Pancreas (tissue), 10 donors: ENCODE measurements around the gene TMEM212. TPM values are rescaled to one million over a fixed set of nuclear protein-coding genes. Genes with fewer than 3 reads are reported as not detected.
A peak's percentile ranks its signal among the peaks of the same experiment; 100 is the strongest.

Experiments
- ATAC-seq, 4 donors: fragments of 200-7000 bp; cut with Tn5 transposase; one replicate each; pipeline versions ENCODE4 v1.8.0 to v1.9.1; 2020; ENCODE audit warnings: mild to moderate bottlenecking in 4 of 4, moderate library complexity in 4 of 4
- DNase-seq, 6 donors: peaks; one replicate each; pipeline ENCODE4 v3.0.0-alpha.2; 2020
- FAIRE-seq: peaks from 2 replicates; lab custom pipeline; 2012; peaks lifted over from hg19 to GRCh38; lab: Jason Lieb, UNC
- H3K27ac ChIP-seq, 4 donors: fragments of 200-600 bp; sonication (generic); 1 replicate in 3 of 4; 2 replicates in 1 of 4; pipeline versions ENCODE4 v1.5.0 to v1.8.0; 2020
- H3K27me3 ChIP-seq, 4 donors: fragments of 200-600 bp; one replicate each; pipeline ENCODE4 v1.8.0; 2021
- H3K36me3 ChIP-seq, 3 donors: fragments of 200-600 bp; sonication (generic) in 1 of 3; one replicate each; pipeline versions ENCODE4 v1.5.0 to v1.8.0; 2020 to 2021
- H3K4me1 ChIP-seq, 3 donors: fragments of 200-600 bp; one replicate each; pipeline ENCODE4 v1.8.0; 2021
- H3K4me3 ChIP-seq, 4 donors: fragments of 200-600 bp; sonication (generic) in 2 of 4; one replicate each; pipeline versions ENCODE4 v1.5.0 to v1.8.0; 2020 to 2021
- H3K9me3 ChIP-seq, 4 donors: fragments of 200-600 bp; one replicate each; pipeline ENCODE4 v1.8.0; 2021
- WGBS, 2 donors: extraction: QIAGEN DNeasy Blood & Tissue Kit; methylation state at CpG; one replicate each; pipeline ENCODE4 v1.1.7; 2013; 5-methylcytosine and 5-hydroxymethylcytosine counted together
- intact Hi-C, 3 donors: fragments of 100-400 bp; cut with DNase I; formaldehyde crosslinking; loops; one replicate each; pipeline versions ENCODE4 v1.11.1 to v1.14.2; 2022
- polyA plus RNA-seq, 2 donors: library from polyadenylated mRNA; stranded (reverse); fragments of 200-250 nt; gene quantifications; one replicate each; pipeline ENCODE4 v1.2.3, GENCODE V29; 2013
- total RNA-seq, 6 donors: library from RNA; stranded (reverse); fragmentation: NEBNext Ultra II Directional in 4 of 6; extraction: Animal tissue kit (Norgen Biotek cat#: 25700) in 4 of 6; gene quantifications; one replicate each; pipeline versions ENCODE4 v1.2.1 to v1.2.4, GENCODE V29; 2021 to 2023
- TF ChIP-seq, protein P1 (sequence below), 4 donors: fragments of 200-600 bp; sonication (generic) in 3 of 4; IDR thresholded peaks; one replicate each; pipeline versions ENCODE4 v1.5.0 to v1.8.0; 2021; ENCODE audit warnings: antibody characterized with exemption in 4 of 4
- donor health status: healthy with polysubstance abuse.
- donor health status: DM: no; HTN: no; CAD: no; lungs with moderate emphysema.
- donor health status: DM: no; HTN: no; CAD: no.
- donor health status: control.
- donor health status: control.
- donor health status: Bipolar disorder and iron deficiency.
- donor health status: DM: yes; HTN: yes; CAD: no.
- donor health status: DM: no; HTN: no; CAD: no.
- donor health status: DM: no; HTN: no; CAD: no.
- donor health status: DM: yes; HTN: yes; CAD: no.

The TMEM212 gene
- total and polyA plus RNA-seq, 8 donors: not detected

DNA sequence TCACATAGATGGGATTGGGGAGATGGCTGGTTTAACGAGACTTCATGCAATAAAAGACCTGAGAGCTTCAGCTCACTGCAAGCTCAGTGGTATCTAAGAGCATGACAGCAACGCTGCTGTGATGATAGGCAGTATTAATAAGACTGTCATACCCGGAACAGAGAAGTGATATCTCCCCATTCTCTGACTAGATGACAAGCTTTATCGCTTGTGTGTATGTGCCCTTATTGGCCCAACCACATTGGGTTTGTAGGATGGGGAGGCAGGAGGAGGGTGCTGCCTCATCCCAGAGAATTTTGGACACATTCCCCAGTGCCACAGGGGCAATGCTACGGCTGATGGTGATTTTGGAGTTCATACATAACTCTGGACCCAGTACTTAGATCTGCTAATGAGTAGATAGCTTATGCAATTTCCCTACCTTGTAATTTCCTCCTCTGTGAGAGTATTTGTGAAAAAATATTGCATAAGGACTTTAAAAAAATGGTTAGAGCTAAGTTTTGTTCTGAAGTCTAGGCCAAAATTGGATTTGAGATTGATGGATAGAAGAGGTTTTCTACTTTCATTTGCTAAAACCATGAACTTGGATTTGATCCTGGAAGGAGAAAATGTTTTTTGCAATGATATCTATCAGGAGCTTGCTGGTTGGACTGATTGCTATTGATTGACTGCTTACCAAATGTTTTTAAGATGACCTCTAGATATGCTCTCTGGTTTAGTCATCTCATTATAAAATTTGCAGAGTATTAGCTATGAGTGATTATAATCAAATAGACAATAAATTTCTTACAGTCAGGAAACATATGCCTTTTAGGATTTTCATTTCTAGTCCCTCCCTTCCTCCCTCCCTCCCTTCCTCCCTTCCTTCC lies 14.0 kb upstream of the TMEM212 start:
- intact Hi-C loops: no loop called here
- TF ChIP-seq, protein P1, sequence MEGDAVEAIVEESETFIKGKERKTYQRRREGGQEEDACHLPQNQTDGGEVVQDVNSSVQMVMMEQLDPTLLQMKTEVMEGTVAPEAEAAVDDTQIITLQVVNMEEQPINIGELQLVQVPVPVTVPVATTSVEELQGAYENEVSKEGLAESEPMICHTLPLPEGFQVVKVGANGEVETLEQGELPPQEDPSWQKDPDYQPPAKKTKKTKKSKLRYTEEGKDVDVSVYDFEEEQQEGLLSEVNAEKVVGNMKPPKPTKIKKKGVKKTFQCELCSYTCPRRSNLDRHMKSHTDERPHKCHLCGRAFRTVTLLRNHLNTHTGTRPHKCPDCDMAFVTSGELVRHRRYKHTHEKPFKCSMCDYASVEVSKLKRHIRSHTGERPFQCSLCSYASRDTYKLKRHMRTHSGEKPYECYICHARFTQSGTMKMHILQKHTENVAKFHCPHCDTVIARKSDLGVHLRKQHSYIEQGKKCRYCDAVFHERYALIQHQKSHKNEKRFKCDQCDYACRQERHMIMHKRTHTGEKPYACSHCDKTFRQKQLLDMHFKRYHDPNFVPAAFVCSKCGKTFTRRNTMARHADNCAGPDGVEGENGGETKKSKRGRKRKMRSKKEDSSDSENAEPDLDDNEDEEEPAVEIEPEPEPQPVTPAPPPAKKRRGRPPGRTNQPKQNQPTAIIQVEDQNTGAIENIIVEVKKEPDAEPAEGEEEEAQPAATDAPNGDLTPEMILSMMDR (IDR thresholded peaks at IDR 0.05): no peak
- Histone ChIP-seq H3K27ac (peak overlapping the region in 2 of 4 donors; percentile 16 to 53), H3K36me3 (no peaks in the 10 kb centered on the region), H3K9me3 (no peaks in the 10 kb centered on the region), H3K27me3 (no peaks in the 10 kb centered on the region), H3K4me1 (peaks cover 3 to 41% (median 15%) of the 10 kb centered on the region in 3 donors), H3K4me3 (no peak overlapping the region)
- 65 to 68% methylated on average over 5 of the region's 5 CpGs for WGBS, 2 donors
- FAIRE-seq (no peak), ATAC-seq (peak in 1 of 4 donors; percentile 12), DNase-seq (no peak)

GRCh38 chr3:171829841-171830517 lies 13.2 kb upstream of the TMEM212 start:
- 10 to 16% methylated on average over 6 of the region's 6 CpGs for WGBS, 2 donors
- Histone ChIP-seq H3K4me3 (no peak overlapping the region), H3K27ac (peak overlapping the region in 2 of 4 donors; percentile 38 to 53), H3K9me3 (no peaks in the 10 kb centered on the region), H3K27me3 (no peaks in the 10 kb centered on the region), H3K4me1 (peaks cover 9 to 49% (median 24%) of the 10 kb centered on the region in 3 donors), H3K36me3 (no peaks in the 10 kb centered on the region)
- TF ChIP-seq, protein P1 (IDR thresholded peaks at IDR 0.05): peak; percentile 42 to 72 (median 52)
- ATAC-seq: peak; percentile 85 to 93 (median 90)
- DNase-seq: peak; percentile 70 to 86 (median 76)
- FAIRE-seq: no peak
- intact Hi-C loops: no loop called here

DNA sequence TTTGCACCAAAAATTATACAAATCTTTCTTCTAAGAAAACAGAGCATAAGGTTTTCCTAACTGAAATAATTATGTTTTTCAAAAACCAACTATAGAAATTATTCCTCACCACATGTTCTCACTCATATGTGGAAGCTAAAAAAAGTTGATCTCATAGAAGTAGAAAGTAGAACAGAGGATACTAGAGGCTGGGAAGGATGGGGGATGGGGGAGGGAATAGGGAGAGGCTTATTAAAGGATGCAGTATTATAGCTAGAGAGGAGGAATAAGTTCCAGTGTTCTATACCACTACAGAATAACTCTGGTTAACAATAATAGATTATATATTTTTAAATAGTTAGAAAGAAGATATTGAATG lies 12.7 kb upstream of the TMEM212 start:
- Histone ChIP-seq H3K36me3 (no peaks in the 10 kb centered on the region), H3K4me1 (peaks cover 9 to 49% (median 24%) of the 10 kb centered on the region in 3 donors), H3K27ac (peak overlapping the region in 2 of 4 donors; percentile 38 to 53), H3K4me3 (no peak overlapping the region), H3K9me3 (no peaks in the 10 kb centered on the region), H3K27me3 (no peaks in the 10 kb centered on the region)
- FAIRE-seq (no peak), ATAC-seq (no peak), DNase-seq (no peak)
- intact Hi-C loops: no loop called here
- TF ChIP-seq, protein P1 (IDR thresholded peaks at IDR 0.05): no peak

- no peaks in the 10 kb centered on the region for H3K9me3 ChIP-seq
- no peak for DNase-seq
- ATAC-seq: no peak
Measured at GRCh38 chr3:171831936-171832335, 11.2 kb upstream of the TMEM212 start.

More at GRCh38 chr3:171831936-171832335, 11.2 kb upstream of the TMEM212 start:
- FAIRE-seq: no peak
- Histone ChIP-seq H3K36me3 (no peaks in the 10 kb centered on the region), H3K4me1 (peaks cover 9 to 43% (median 24%) of the 10 kb centered on the region in 3 donors), H3K27ac (no peak overlapping the region), H3K4me3 (no peak overlapping the region), H3K27me3 (no peaks in the 10 kb centered on the region)
- WGBS, 2 donors: 47 to 56% methylated on average over 3 of the region's 3 CpGs
- TF ChIP-seq, protein P1 (IDR thresholded peaks at IDR 0.05): no peak
- intact Hi-C loops: no loop called here
